ENCODE measurements around the gene SMTN. TPM values are rescaled to one million over a fixed set of nuclear protein-coding genes. Genes with fewer than 3 reads are reported as not detected.

SMTN gene
- total and polyA plus RNA-seq, 4 donors: 10.1 to 47.3 (median 13.8) TPM

GRCh38 chr22:31048570-31048969 is 32.5 kb upstream of the SMTN start:
- H3K36me3 ChIP-seq (ENCODE audit: control insufficient read depth in 4 of 4, insufficient read depth in 3 of 4, low read depth in 1 of 4, low read length in 3 of 4): no peaks in the 10 kb centered on the region
- H3K9ac ChIP-seq (ENCODE audit: low read depth in 1 of 2, low read length in 2 of 2): no peak overlapping the region
- no peaks in the 10 kb centered on the region for H3K27me3 ChIP-seq (ENCODE audit: control insufficient read depth in 4 of 4, insufficient read depth in 4 of 4, low read length in 3 of 4)
- H3K9me3 ChIP-seq (ENCODE audit: control insufficient read depth in 4 of 4, low read length in 3 of 4): no peaks in the 10 kb centered on the region
- no peaks in the 10 kb centered on the region for H3K4me1 ChIP-seq (ENCODE audit: control insufficient read depth in 4 of 4, insufficient read depth in 4 of 4, low read length in 3 of 4)
- DNase-seq (ENCODE audit: low spot score): no peak
- 93% methylated on average over 4 of the region's 4 CpGs for WGBS
- no peak overlapping the region for H3K4me3 ChIP-seq (ENCODE audit: low read depth in 1 of 3, low read length in 3 of 3)
- no peak overlapping the region for H3K27ac ChIP-seq (ENCODE audit: low read depth in 1 of 2, low read length in 2 of 2)
- TF ChIP-seq NR2F2 (IDR thresholded peaks at IDR 0.05): no peak
- TF ChIP-seq JUND (IDR thresholded peaks at IDR 0.05): no peak
- TF ChIP-seq FOXA1 (IDR thresholded peaks at IDR 0.05): no peak
- no peak for TF ChIP-seq CTCF (IDR thresholded peaks at IDR 0.05; ENCODE audit: low read depth, low read length, missing input control)
- no peak for TF ChIP-seq HNF4G (IDR thresholded peaks at IDR 0.05)
- no peak for TF ChIP-seq RAD21 (IDR thresholded peaks at IDR 0.05)
- TF ChIP-seq GABPA (IDR thresholded peaks at IDR 0.05 in 1 of 2, conservative IDR thresholded peaks at IDR 0.05 in 1 of 2): no peak
- no peak for TF ChIP-seq SP1 (IDR thresholded peaks at IDR 0.05)

- Histone ChIP-seq H3K27ac (ENCODE audit: low read depth in 1 of 2, low read length in 2 of 2) (peak overlapping the region in 1 of 2 donors; percentile 29), H3K36me3 (ENCODE audit: control insufficient read depth in 4 of 4, insufficient read depth in 3 of 4, low read depth in 1 of 4, low read length in 3 of 4) (no peaks in the 10 kb centered on the region), H3K27me3 (ENCODE audit: control insufficient read depth in 4 of 4, insufficient read depth in 4 of 4, low read length in 3 of 4) (no peaks in the 10 kb centered on the region), H3K4me1 (ENCODE audit: control insufficient read depth in 4 of 4, insufficient read depth in 4 of 4, low read length in 3 of 4) (no peaks in the 10 kb centered on the region), H3K9ac (ENCODE audit: low read depth in 1 of 2, low read length in 2 of 2) (no peak overlapping the region), H3K4me3 (ENCODE audit: low read depth in 1 of 3, low read length in 3 of 3) (no peak overlapping the region), H3K9me3 (ENCODE audit: control insufficient read depth in 4 of 4, low read length in 3 of 4) (no peaks in the 10 kb centered on the region)
- no peak for DNase-seq (ENCODE audit: low spot score)
- WGBS: 76% methylated on average over 3 of the region's 3 CpGs
- peak in 1 of 2 donors; percentile 11 for TF ChIP-seq RAD21 (IDR thresholded peaks at IDR 0.05)
- peak; percentile 14 for TF ChIP-seq SP1 (IDR thresholded peaks at IDR 0.05)
- peak; percentile 81 for TF ChIP-seq NR2F2 (IDR thresholded peaks at IDR 0.05)
- no peak for TF ChIP-seq FOXA1 (IDR thresholded peaks at IDR 0.05)
Measured at GRCh38 chr22:31049815-31050420, 31.2 kb upstream of the SMTN start.

GRCh38 chr22:31055117-31055634 is 25.9 kb upstream of the SMTN start:
- Histone ChIP-seq H3K27ac (ENCODE audit: low read depth in 1 of 2, low read length in 2 of 2) (peak overlapping the region; percentile 25 to 43), H3K4me3 (ENCODE audit: low read depth in 1 of 3, low read length in 3 of 3) (no peak overlapping the region), H3K27me3 (ENCODE audit: control insufficient read depth in 4 of 4, insufficient read depth in 4 of 4, low read length in 3 of 4) (no peaks in the 10 kb centered on the region), H3K4me1 (ENCODE audit: control insufficient read depth in 4 of 4, insufficient read depth in 4 of 4, low read length in 3 of 4) (peaks cover 0 to 5% (median 1%) of the 10 kb centered on the region in 4 donors), H3K9ac (ENCODE audit: low read depth in 1 of 2, low read length in 2 of 2) (peak overlapping the region in 1 of 2 donors; percentile 29), H3K36me3 (ENCODE audit: control insufficient read depth in 4 of 4, insufficient read depth in 3 of 4, low read depth in 1 of 4, low read length in 3 of 4) (no peaks in the 10 kb centered on the region), H3K9me3 (ENCODE audit: control insufficient read depth in 4 of 4, low read length in 3 of 4) (no peaks in the 10 kb centered on the region)
- no peak for DNase-seq (ENCODE audit: low spot score)
- TF ChIP-seq RXRA (IDR thresholded peaks at IDR 0.05): no peak
- TF ChIP-seq ATF3 (IDR thresholded peaks at IDR 0.05): no peak
- no peak for TF ChIP-seq HNF4G (IDR thresholded peaks at IDR 0.05)
- no peak for TF ChIP-seq MAX (IDR thresholded peaks at IDR 0.05)
- TF ChIP-seq HNF4A (conservative IDR thresholded peaks at IDR 0.05): no peak
- WGBS: 73% methylated on average over 5 of the region's 5 CpGs

Measured in liver (tissue), 9 donors.